ENCODE data around the gene UBR2. TPM values are rescaled to one million over a fixed set of nuclear protein-coding genes. Genes with fewer than 3 reads are reported as not detected.

UBR2 gene
- total and polyA plus RNA-seq, 2 of the 13 experiments (the other 11 are each of a cell fraction or from before 2014, with no cell fraction given), result 17.6 to 29.3 TPM

DNA sequence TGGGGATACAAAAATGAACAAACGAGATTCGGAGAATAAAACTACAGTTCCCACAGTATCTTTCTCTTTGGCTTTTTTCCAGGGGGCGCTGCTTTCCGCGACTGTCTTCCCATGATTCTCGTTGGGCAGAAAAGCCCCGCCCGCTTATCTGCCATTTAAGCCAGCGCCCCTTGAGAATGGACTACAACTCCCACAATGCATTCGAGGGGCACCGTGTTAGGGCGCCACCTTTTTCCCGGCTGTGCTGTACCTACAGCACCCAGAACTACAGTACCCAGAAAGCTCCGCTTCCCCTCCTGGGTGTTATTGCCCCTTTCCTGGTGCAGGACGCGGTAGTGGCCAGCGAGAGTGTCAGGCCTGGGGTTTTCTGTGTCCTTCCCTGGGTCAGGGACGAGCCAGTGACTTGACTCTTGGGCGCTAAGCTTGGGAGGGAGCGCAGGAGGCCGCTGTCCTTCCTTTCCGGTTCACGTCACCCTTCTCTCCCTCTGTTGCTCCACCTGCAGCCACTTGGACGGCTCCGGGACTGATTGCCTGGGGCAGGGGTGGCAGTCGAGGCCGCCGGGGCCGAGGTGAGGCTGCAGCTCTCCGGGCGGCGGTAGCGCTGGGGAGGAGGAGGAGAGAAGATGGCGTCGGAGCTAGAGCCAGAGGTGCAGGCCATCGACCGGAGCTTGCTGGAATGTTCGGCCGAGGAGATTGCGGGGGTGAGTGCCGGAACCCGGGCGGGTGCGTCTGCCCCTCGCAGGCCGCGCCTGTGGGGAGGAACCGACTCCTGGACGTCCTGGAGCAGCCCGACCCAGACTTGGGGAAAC, at the start of gene UBR2 (continued):
- TF ChIP-seq, protein P1, sequence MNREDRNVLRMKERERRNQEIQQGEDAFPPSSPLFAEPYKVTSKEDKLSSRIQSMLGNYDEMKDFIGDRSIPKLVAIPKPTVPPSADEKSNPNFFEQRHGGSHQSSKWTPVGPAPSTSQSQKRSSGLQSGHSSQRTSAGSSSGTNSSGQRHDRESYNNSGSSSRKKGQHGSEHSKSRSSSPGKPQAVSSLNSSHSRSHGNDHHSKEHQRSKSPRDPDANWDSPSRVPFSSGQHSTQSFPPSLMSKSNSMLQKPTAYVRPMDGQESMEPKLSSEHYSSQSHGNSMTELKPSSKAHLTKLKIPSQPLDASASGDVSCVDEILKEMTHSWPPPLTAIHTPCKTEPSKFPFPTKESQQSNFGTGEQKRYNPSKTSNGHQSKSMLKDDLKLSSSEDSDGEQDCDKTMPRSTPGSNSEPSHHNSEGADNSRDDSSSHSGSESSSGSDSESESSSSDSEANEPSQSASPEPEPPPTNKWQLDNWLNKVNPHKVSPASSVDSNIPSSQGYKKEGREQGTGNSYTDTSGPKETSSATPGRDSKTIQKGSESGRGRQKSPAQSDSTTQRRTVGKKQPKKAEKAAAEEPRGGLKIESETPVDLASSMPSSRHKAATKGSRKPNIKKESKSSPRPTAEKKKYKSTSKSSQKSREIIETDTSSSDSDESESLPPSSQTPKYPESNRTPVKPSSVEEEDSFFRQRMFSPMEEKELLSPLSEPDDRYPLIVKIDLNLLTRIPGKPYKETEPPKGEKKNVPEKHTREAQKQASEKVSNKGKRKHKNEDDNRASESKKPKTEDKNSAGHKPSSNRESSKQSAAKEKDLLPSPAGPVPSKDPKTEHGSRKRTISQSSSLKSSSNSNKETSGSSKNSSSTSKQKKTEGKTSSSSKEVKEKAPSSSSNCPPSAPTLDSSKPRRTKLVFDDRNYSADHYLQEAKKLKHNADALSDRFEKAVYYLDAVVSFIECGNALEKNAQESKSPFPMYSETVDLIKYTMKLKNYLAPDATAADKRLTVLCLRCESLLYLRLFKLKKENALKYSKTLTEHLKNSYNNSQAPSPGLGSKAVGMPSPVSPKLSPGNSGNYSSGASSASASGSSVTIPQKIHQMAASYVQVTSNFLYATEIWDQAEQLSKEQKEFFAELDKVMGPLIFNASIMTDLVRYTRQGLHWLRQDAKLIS (CRISPR knock-in tag; IDR thresholded peaks at IDR 0.05), result peak; percentile 58; the same call in 1 of the 2 replicates
- TF ChIP-seq AKAP8 (CRISPR knock-in tag; IDR thresholded peaks at IDR 0.05), result no peak
- TF ChIP-seq, protein P2, sequence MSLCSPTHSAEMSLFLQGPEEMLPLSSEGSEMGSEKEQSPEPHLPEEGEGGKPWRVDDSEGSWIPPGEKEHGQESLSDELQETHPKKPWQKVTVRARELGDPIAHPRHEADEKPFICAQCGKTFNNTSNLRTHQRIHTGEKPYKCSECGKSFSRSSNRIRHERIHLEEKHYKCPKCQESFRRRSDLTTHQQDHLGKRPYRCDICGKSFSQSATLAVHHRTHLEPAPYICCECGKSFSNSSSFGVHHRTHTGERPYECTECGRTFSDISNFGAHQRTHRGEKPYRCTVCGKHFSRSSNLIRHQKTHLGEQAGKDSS (CRISPR knock-in tag; IDR thresholded peaks at IDR 0.05; ENCODE audit: borderline replicate concordance, low read depth), result peak; percentile 69; the same call in 1 of the 2 replicates
- TF ChIP-seq, protein P3, sequence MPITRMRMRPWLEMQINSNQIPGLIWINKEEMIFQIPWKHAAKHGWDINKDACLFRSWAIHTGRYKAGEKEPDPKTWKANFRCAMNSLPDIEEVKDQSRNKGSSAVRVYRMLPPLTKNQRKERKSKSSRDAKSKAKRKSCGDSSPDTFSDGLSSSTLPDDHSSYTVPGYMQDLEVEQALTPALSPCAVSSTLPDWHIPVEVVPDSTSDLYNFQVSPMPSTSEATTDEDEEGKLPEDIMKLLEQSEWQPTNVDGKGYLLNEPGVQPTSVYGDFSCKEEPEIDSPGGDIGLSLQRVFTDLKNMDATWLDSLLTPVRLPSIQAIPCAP (CRISPR knock-in tag; IDR thresholded peaks at IDR 0.05; ENCODE audit: low read depth), result no peak; the same call in 1 of the 2 replicates
- peak; percentile 95 for TF ChIP-seq ATF1 (CRISPR knock-in tag; IDR thresholded peaks at IDR 0.05)
- peak; percentile 91 for TF ChIP-seq ZNF441 (CRISPR knock-in tag; IDR thresholded peaks at IDR 0.05; ENCODE audit: borderline replicate concordance)
- TF ChIP-seq IKZF4 (CRISPR knock-in tag; IDR thresholded peaks at IDR 0.05; ENCODE audit: borderline replicate concordance, low read depth, not compliant biosample characterization), result peak; percentile 83
- TF ChIP-seq, protein P4, sequence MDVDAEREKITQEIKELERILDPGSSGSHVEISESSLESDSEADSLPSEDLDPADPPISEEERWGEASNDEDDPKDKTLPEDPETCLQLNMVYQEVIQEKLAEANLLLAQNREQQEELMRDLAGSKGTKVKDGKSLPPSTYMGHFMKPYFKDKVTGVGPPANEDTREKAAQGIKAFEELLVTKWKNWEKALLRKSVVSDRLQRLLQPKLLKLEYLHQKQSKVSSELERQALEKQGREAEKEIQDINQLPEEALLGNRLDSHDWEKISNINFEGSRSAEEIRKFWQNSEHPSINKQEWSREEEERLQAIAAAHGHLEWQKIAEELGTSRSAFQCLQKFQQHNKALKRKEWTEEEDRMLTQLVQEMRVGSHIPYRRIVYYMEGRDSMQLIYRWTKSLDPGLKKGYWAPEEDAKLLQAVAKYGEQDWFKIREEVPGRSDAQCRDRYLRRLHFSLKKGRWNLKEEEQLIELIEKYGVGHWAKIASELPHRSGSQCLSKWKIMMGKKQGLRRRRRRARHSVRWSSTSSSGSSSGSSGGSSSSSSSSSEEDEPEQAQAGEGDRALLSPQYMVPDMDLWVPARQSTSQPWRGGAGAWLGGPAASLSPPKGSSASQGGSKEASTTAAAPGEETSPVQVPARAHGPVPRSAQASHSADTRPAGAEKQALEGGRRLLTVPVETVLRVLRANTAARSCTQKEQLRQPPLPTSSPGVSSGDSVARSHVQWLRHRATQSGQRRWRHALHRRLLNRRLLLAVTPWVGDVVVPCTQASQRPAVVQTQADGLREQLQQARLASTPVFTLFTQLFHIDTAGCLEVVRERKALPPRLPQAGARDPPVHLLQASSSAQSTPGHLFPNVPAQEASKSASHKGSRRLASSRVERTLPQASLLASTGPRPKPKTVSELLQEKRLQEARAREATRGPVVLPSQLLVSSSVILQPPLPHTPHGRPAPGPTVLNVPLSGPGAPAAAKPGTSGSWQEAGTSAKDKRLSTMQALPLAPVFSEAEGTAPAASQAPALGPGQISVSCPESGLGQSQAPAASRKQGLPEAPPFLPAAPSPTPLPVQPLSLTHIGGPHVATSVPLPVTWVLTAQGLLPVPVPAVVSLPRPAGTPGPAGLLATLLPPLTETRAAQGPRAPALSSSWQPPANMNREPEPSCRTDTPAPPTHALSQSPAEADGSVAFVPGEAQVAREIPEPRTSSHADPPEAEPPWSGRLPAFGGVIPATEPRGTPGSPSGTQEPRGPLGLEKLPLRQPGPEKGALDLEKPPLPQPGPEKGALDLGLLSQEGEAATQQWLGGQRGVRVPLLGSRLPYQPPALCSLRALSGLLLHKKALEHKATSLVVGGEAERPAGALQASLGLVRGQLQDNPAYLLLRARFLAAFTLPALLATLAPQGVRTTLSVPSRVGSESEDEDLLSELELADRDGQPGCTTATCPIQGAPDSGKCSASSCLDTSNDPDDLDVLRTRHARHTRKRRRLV (CRISPR knock-in tag; IDR thresholded peaks at IDR 0.05), result no peak; the same call in 1 of the 2 replicates
- peak; percentile 99 for TF ChIP-seq NRL (CRISPR knock-in tag; IDR thresholded peaks at IDR 0.05; ENCODE audit: borderline replicate concordance)
- TF ChIP-seq SMC3 (IDR thresholded peaks at IDR 0.05; ENCODE audit: low read length), result no peak
- TF ChIP-seq ZNF276 (CRISPR knock-in tag; IDR thresholded peaks at IDR 0.05; ENCODE audit: low read depth), result no peak; the same call in 1 of the 2 replicates
- TF ChIP-seq ZNF205 (CRISPR knock-in tag; IDR thresholded peaks at IDR 0.05), result peak; percentile 71; the same call in 1 of the 2 replicates
- no peak for TF ChIP-seq SATB2 (CRISPR knock-in tag; IDR thresholded peaks at IDR 0.05)
- TF ChIP-seq STAT5B (CRISPR knock-in tag; IDR thresholded peaks at IDR 0.05), result no peak; the same call in 1 of the 2 replicates
- TF ChIP-seq ZNF567 (CRISPR knock-in tag; IDR thresholded peaks at IDR 0.05; ENCODE audit: borderline replicate concordance), result 0 out of 2 replicates have a peak, but pooled peaks have one; percentile 12
